Activated CD8-positive, alpha-beta memory T cell treated with anti-CD3 and anti-CD28 coated beads, Interleukin-2, amount 50 U/mL, for 1 hour (primary cell): ENCODE measurements around the gene MAPK8.

Experiments
- DNase-seq: peaks from one replicate; pipeline ENCODE4 v3.0.0-alpha.2; 2020; ENCODE audit errors: extremely low read depth

MAPK8 gene

GRCh38 chr10:48450233-48450740, 143.8 kb downstream of the MAPK8 start:
- DNase-seq: no peak

DNA sequence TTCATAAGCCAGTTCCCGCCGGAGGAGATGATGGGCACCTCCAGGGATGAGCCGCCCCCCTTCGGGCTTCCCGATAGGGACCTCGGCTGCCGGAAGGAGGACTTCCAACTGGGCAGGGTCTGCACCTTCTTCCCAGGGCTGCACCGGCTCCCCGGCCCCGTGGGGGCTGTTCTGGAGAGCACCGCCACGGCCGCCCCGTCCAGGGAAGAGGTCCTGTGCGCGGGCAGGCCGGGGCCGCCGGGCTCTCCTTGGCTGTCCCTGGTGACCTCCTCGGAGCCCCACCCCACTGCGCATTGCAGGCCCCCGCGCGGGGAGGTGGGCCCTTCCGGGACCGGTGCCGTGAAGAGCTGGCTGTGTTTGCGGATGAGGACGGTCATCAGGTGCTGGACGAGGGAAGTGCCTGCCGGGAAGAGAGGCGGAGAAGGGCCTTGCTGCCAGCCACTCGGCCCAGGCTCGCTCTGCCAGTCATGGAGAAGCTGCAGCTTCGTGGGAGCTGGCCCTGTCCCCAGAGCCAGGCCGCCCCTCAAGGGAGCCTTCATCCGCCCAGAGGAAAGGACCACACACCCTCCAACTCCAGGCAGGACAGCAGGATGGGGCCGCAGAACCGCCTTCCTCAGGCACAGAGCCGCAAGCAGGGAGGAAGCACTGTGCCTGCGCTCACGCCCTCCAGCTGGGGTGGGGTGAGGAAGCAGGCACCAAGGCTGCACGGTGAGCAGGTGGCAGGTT, 144.4 kb downstream of the MAPK8 start:
- DNase-seq: no peak

GRCh38 chr10:48451969-48452878, 145.7 kb downstream of the MAPK8 start:
- DNase-seq: no peak

DNA sequence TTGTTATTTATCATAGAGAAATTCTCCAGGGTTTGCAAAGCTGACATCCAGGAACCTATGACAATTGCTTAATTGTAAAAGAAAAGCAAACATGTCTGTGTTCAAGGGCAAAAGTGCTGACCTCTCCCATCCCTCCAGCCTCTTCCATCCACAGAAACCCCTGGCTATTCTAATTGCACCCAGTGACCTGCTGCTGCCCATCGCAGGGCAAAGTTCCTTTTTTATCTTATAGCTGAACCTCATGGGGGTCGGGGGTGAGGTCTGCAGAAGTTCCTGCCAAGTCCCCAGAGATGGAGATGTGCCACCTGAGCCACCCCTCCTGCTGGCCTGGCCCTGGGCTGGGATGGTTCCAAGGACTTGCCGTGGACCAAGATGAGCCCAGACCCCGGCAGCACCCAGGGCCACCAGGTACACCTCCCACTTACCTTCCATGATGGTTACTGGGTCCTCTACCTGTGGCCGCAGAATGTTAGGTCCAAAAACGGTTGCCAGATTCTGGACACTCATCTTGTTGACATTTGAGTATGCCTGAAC, 146.5 kb downstream of the MAPK8 start:
- DNase-seq: no peak

DNA sequence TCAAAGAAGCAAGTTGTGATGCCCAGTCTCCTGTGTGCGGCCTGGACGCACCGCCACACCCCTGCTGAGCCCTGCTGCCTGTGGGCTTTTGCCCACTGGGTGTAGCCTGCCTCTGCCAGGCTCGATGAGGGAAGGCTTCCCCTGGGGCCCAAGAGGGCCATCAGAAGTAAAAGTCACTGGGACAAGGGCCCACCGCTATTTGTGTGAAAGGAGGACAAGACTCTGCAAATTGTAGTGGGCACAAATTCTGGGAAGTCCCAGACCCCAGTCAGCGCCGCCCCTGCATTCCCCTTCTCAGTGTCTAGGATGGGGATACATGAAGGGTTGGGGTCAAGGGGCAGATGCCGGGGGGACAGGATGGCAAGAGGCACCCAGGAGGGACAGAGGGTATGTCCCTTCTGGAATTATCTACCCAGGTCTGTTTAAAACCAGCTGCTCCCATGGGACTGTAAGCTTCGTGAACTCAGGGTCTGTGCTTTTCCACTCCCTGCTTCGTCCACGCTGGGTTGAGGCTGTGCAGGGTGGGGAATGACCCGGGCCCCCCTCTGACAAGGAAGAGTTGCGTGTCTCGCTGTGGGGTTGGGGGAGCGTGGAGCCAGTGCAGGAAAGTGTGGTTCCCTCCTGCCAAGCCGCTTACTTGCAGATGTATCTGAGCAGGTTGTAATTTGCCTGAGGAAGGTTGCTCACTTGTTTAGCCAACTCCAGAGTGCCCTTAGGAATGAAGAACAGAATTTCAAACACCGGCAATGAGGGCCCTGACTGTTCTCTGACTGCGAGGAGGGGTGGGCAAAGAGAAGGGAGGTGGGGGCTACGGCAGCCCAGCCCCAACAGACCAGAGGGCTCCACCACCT, 147.2 kb downstream of the MAPK8 start:
- no peak for DNase-seq

GRCh38 chr10:48454302-48455054, 148.0 kb downstream of the MAPK8 start:
- no peak for DNase-seq

- DNase-seq: no peak
Observed at GRCh38 chr10:48455055-48455391, 148.5 kb downstream of the MAPK8 start.

DNA sequence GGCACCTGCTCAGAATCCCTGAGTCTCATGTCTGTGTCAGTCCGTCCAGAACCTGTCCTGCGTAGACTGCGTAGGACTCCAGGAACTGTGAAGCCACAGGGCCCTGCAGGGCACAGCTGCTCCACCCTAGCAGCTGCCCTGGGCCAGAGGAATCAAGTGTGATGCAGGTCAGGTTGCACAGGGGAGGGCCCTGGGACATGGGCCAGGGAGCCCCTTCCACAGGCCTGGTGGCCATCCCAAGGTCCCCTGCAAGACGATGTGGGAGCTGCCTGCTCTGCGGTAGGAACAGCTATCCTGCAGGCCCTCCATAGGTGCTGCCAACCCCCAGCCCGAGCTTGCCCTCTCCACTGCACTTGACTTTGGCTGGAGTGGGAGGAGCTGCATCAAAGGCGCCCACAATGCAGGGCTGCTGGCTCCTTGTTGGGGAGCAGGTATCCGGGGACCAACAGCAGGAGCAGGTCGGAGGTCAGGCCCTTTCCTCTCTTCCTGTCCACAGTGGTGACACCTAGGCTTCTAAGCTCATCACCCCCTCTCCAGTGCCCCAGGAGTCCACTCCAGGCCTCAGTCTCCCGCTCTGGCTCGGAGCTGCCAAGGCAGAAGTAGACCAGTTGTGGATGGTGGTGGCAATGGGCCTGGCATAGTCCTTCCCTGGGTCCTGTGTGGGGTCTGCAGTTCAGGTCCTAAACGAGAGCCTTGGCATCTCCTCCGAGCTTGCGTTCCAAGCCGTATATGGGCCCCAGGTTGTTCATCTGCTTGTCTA, 149.1 kb downstream of the MAPK8 start:
- DNase-seq: no peak

GRCh38 chr10:48456361-48456804, 149.9 kb downstream of the MAPK8 start:
- no peak for DNase-seq

GRCh38 chr10:48456808-48457761, 150.6 kb downstream of the MAPK8 start:
- DNase-seq: no peak

DNA sequence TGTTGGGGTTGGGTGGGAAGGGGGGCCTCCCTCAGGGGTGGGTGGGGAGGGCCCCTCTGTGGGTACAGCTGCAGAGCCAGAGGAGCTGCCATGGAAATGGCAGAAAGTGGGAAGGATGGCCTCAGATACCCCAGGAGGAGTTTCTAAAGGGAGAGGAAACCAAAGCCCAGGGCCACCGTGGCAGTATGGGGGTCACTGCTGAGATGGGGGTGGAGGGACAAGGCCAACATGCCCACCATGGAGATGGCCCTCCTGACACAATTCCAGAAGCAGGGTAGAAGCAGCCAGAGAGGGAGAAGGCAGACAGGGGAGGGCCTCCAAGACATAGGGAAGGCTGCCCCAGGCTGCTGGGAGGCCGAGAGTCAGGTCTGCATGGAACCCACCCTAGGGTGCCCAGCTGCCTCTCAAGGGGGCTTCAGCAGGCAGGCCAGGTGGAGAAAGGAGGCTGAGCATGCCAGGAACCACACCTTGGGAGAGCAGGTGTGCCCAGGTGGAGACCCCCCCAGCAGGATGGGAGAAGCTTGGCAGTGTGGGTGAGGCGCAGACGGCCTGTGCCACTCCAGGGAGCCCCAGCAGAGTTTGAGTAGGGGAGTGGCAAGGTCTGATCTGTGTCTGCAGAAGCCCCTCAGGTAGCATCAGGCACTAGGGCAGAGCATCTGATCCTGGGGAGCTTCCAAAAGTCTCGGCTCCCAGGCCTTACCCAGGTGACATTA, 151.6 kb downstream of the MAPK8 start:
- DNase-seq: no peak

GRCh38 chr10:48458662-48459048, 152.2 kb downstream of the MAPK8 start:
- no peak for DNase-seq

GRCh38 chr10:48459270-48460150, 153.0 kb downstream of the MAPK8 start:
- no peak for DNase-seq

- no peak for DNase-seq
Observed at GRCh38 chr10:48460182-48460581, 153.7 kb downstream of the MAPK8 start.

DNA sequence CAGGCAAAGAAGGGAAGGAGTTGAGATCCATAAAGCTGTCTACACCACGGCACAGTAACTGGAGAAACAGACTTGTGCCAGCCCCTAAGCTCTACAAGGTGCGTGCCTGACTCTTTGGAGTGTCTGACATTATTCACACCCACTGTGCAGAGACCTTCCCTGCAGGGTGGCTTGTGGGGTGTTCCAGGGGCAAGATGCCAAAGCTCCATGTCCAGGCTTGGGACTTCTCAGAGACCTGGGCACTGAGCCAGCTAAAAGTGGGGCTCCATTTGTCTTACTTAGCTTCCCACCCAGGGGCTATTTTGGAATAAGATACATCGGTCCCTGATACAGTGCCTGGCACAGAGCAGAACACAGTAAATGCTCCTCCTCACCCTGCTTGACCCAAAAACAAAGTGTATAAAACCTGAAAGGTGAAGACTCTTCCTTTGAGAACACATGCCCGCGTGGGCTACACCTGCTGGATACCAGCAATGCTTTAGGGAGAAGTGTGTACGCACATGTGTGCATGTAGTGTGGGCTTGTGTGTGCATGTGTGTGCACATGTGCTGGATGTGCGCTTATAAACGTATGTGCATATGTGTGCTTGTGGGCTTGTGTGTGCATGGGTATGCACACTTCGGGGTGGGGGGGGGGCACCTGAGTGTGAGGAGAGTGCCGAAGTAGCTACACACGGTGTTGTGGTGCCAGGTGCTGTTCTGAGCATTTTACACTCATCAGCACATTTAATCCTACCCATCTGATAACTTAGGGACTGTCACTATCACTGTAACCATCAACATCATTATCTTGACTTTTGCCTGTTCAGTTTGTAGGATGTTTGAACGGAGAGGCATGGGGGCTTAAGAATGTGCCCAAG, 155.4 kb downstream of the MAPK8 start:
- no peak for DNase-seq

GRCh38 chr10:48462482-48463020, 156.1 kb downstream of the MAPK8 start:
- no peak for DNase-seq
